GM12865 (cell line): ENCODE data around the gene CXCL16.

Experiments
- DNase-seq: peaks from one replicate; pipeline ENCODE4 v3.0.0; 2010; ENCODE audit warnings: low read depth
- H3K4me3 ChIP-seq: 2 replicates; pipeline ENCODE4 v1.5.1; 2011; ENCODE audit warnings: mild to moderate bottlenecking, low read depth, low read length, control low read depth
- TF ChIP-seq, protein P1 (sequence below): IDR thresholded peaks from 2 replicates; pipeline ENCODE4 v1.5.1; 2011; ENCODE audit warnings: low read length, control low read depth, low read depth, inconsistent platforms; ENCODE audit not compliant: insufficient read depth; ENCODE audit errors: missing control alignments

CXCL16 gene

DNA sequence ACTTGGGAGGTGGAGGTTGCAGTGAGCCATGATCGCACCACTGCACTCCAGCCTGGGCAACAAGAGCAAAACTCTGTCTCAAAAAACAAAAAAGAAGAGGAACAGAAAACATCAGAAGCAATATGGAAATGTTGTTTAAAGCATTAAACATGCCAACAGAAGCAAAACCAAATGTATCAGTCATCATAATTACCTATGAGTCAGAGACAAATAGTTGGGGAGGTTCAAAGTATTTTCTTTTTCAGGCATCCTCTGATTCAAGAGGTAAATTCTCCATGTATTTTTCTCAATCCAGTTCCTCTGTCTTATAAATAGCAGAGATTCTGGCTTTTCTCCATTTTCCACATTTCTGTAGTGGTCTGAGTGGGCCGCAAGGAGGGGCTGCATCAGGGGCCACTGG is 29.9 kb upstream of the CXCL16 start:
- no peak overlapping the region for H3K4me3 ChIP-seq
- TF ChIP-seq, protein P1, sequence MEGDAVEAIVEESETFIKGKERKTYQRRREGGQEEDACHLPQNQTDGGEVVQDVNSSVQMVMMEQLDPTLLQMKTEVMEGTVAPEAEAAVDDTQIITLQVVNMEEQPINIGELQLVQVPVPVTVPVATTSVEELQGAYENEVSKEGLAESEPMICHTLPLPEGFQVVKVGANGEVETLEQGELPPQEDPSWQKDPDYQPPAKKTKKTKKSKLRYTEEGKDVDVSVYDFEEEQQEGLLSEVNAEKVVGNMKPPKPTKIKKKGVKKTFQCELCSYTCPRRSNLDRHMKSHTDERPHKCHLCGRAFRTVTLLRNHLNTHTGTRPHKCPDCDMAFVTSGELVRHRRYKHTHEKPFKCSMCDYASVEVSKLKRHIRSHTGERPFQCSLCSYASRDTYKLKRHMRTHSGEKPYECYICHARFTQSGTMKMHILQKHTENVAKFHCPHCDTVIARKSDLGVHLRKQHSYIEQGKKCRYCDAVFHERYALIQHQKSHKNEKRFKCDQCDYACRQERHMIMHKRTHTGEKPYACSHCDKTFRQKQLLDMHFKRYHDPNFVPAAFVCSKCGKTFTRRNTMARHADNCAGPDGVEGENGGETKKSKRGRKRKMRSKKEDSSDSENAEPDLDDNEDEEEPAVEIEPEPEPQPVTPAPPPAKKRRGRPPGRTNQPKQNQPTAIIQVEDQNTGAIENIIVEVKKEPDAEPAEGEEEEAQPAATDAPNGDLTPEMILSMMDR = no peak
- DNase-seq = no peak

- no peak for DNase-seq
- H3K4me3 ChIP-seq = no peak overlapping the region
Observed at GRCh38 chr17:4768298-4768697, 28.6 kb upstream of the CXCL16 start.

GRCh38 chr17:4766723-4767122 is 27.0 kb upstream of the CXCL16 start:
- TF ChIP-seq, protein P1 = no peak

More at GRCh38 chr17:4768298-4768697, 28.6 kb upstream of the CXCL16 start:
- TF ChIP-seq, protein P1 = no peak

GRCh38 chr17:4766201-4766600 is 26.5 kb upstream of the CXCL16 start:
- DNase-seq = no peak
- TF ChIP-seq, protein P1 = no peak
- no peak overlapping the region for H3K4me3 ChIP-seq

More at GRCh38 chr17:4766723-4767122, 27.0 kb upstream of the CXCL16 start:
- no peak overlapping the region for H3K4me3 ChIP-seq
- no peak for DNase-seq

DNA sequence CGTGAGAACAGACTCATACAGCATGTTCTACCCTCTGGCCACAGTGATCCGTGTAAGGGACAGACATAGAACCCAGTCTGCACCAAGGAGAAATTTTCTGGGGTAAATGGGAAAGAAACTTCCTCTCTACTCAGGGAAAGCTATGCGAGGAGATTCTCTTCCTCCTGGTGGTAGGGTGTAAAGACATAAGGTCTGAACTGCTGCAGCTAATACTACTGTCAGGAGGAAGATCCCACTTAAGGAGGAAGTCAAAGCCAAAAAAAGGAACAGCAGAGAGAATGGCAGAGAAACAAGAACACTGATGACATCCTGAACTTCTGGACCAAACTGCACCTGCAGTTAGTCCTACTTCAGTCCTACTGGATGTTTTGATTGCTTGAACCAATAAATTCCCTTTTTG is 24.9 kb upstream of the CXCL16 start:
- TF ChIP-seq, protein P1 = no peak
- H3K4me3 ChIP-seq = no peak overlapping the region
- DNase-seq = no peak

DNA sequence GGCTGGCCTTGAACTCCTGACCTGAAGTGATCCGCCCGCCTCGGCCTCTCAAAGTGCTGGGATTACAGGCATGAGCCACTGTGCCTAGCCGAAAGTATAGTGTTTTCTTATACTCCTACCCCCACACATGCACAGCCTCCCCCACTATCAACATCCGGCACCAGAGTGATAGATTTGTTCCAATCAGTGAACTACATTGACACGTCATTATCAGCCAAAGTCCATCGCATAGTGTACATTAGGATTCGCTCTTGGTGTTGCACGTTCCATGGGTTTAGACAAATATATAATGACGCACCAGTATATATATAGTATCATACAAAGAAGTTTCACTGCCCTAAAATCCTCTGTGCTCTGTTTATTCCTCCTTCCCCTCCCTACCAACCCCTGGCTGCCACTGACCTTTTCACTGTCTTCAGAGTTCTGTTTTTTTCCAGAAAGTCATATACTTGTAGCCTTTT is 20.1 kb upstream of the CXCL16 start:
- TF ChIP-seq, protein P1 = no peak
- DNase-seq = no peak
- no peak overlapping the region for H3K4me3 ChIP-seq

- no peak overlapping the region for H3K4me3 ChIP-seq
- TF ChIP-seq, protein P1 = no peak
- DNase-seq = no peak
Observed at GRCh38 chr17:4753392-4753791, 13.7 kb upstream of the CXCL16 start.
